ENCODE results near the gene C4orf50. TPM values are rescaled to one million over a fixed set of nuclear protein-coding genes. Genes with fewer than 3 reads are reported as not detected.

The C4orf50 gene
- total and polyA plus RNA-seq, 2 of the 13 experiments (the other 11 are each of a cell fraction or from before 2014, with no cell fraction given) = not detected

- no peaks in the 10 kb centered on the region for H3K9me3 ChIP-seq (ENCODE audit: low read length)
- CTCF ChIA-PET (ENCODE audit: low intra/inter-chr PET ratio, low total read pairs) = no interaction called here
- H3K36me3 ChIP-seq (replicated peaks in 1 of 2; ENCODE audit: control insufficient read depth in 1 of 2, insufficient read depth in 2 of 2, low read length in 2 of 2) = no peaks in the 10 kb centered on the region
- no peak for FAIRE-seq
- no peak overlapping the region for H3K4me2 ChIP-seq (ENCODE audit: low read depth, low read length)
- no peak overlapping the region for H3K4me3 ChIP-seq (replicated peaks in 1 of 3; ENCODE audit: insufficient read depth in 1 of 3, low read depth in 2 of 3, low read length in 3 of 3)
- intact Hi-C loops (cut with micrococcal nuclease; ENCODE audit: unreplicated experiment) = no loop called here
- no peaks in the 10 kb centered on the region for H3K4me1 ChIP-seq (ENCODE audit: insufficient read depth, low read length)
- peaks cover 4 to 14% of the 10 kb centered on the region in 2 experiments; a peak in 4 of 5 replicates for H3K27me3 ChIP-seq (ENCODE audit: control insufficient read depth in 1 of 2, insufficient read depth in 2 of 2, low read length in 2 of 2)
- BruUV-seq (replicated peaks) = no TSS peak
- POLR2A ChIA-PET = no interaction called here
- ATAC-seq = no peak
- H3K79me2 ChIP-seq (ENCODE audit: insufficient read depth, low read length) = no peaks in the 10 kb centered on the region
- no peak overlapping the region for H3K27ac ChIP-seq (ENCODE audit: extremely low read length, insufficient read depth, low read length)
- H4K20me1 ChIP-seq (ENCODE audit: insufficient read depth, low read length) = no peaks in the 10 kb centered on the region
- H3K9ac ChIP-seq (ENCODE audit: insufficient read depth, low read depth, low read length) = no peak overlapping the region
- H2AFZ ChIP-seq (ENCODE audit: low read length) = no peak overlapping the region
- no peak for DNase-seq (ENCODE audit: low spot score)
- in situ Hi-C loops (cut with HindIII; ENCODE audit: extremely low pct_ligation_motif_present, low pct_unique_long_range_greater_than_20kb) = no loop called here
- TF ChIP-seq GMEB2 (CRISPR knock-in tag; IDR thresholded peaks at IDR 0.05; ENCODE audit: low read depth) (no peak), MAFF (IDR thresholded peaks at IDR 0.05; ENCODE audit: low read depth, low read length) (peak; percentile 49; the same call in 1 of the 2 replicates), MAFK (conservative IDR thresholded peaks at IDR 0.05 in 1 of 2, IDR thresholded peaks at IDR 0.05 in 1 of 2; ENCODE audit: low read length in 2 of 2) (peak; percentile 31 to 36; a peak in 3 of 4 replicates)
- 0% methylated on average over 1 of the region's 1 CpG for WGBS (ENCODE audit: low lambda C conversion rate)
Observed at GRCh38 chr4:5883916-5884315, 134.3 kb downstream of the C4orf50 start.

GRCh38 chr4:5882947-5883346 lies 135.3 kb downstream of the C4orf50 start:
- BruUV-seq (replicated peaks) = no TSS peak
- no peak for TF ChIP-seq ZNF615 (CRISPR knock-in tag; IDR thresholded peaks at IDR 0.05; ENCODE audit: borderline replicate concordance)
- TF ChIP-seq KAT7 (CRISPR knock-in tag; IDR thresholded peaks at IDR 0.05; ENCODE audit: borderline replicate concordance) = no peak
- TF ChIP-seq JARID2 (CRISPR knock-in tag; IDR thresholded peaks at IDR 0.05; ENCODE audit: insufficient replicate concordance) = no peak
- TF ChIP-seq SAFB2 (CRISPR knock-in tag; IDR thresholded peaks at IDR 0.05; ENCODE audit: borderline replicate concordance, low read depth) = no peak
- no peak for TF ChIP-seq AKAP8 (CRISPR knock-in tag; IDR thresholded peaks at IDR 0.05)
- H3K27ac ChIP-seq (ENCODE audit: extremely low read length, insufficient read depth, low read length) = no peak overlapping the region
- no peak overlapping the region for H3K9ac ChIP-seq (ENCODE audit: insufficient read depth, low read depth, low read length)
- ChIA-PET POLR2A (no interaction called here), CTCF (ENCODE audit: low intra/inter-chr PET ratio, low total read pairs) (no interaction called here)
- H3K4me3 ChIP-seq (replicated peaks in 1 of 3; ENCODE audit: insufficient read depth in 1 of 3, low read depth in 2 of 3, low read length in 3 of 3) = no peak overlapping the region
- no peaks in the 10 kb centered on the region for H3K36me3 ChIP-seq (replicated peaks in 1 of 2; ENCODE audit: control insufficient read depth in 1 of 2, insufficient read depth in 2 of 2, low read length in 2 of 2)
- no peaks in the 10 kb centered on the region for H4K20me1 ChIP-seq (ENCODE audit: insufficient read depth, low read length)
- FAIRE-seq (no peak), DNase-seq (ENCODE audit: low spot score) (no peak), ATAC-seq (no peak)
- in situ Hi-C loops (cut with HindIII; ENCODE audit: extremely low pct_ligation_motif_present, low pct_unique_long_range_greater_than_20kb) (no loop called here), intact Hi-C loops (cut with micrococcal nuclease; ENCODE audit: unreplicated experiment) (no loop called here)
- no peaks in the 10 kb centered on the region for H3K79me2 ChIP-seq (ENCODE audit: insufficient read depth, low read length)
- WGBS (ENCODE audit: low lambda C conversion rate) = 3% methylated on average over 3 of the region's 3 CpGs
- H2AFZ ChIP-seq (ENCODE audit: low read length) = no peak overlapping the region
- H3K9me3 ChIP-seq (ENCODE audit: low read length) = no peaks in the 10 kb centered on the region
- no peaks in the 10 kb centered on the region for H3K4me1 ChIP-seq (ENCODE audit: insufficient read depth, low read length)
- H3K27me3 ChIP-seq (ENCODE audit: control insufficient read depth in 1 of 2, insufficient read depth in 2 of 2, low read length in 2 of 2) = peaks cover 3 to 12% of the 10 kb centered on the region in 2 experiments; a peak in 3 of 5 replicates
- no peak overlapping the region for H3K4me2 ChIP-seq (ENCODE audit: low read depth, low read length)

Measured in HepG2 (cell line).